Rectal smooth muscle tissue (tissue), 1 donor: ENCODE data around the gene ZCCHC7.

Source experiments
- H3K27ac ChIP-seq: one replicate; pipeline ENCODE4 v1.7.0; 2013; ENCODE audit warnings: low read depth, low read length, inconsistent platforms
- H3K27me3 ChIP-seq: one replicate; pipeline ENCODE4 v1.7.0; 2013; ENCODE audit warnings: low read length; ENCODE audit not compliant: control insufficient read depth, insufficient read depth
- H3K36me3 ChIP-seq: one replicate; pipeline ENCODE4 v1.7.0; 2013; ENCODE audit warnings: low read length; ENCODE audit not compliant: control insufficient read depth, insufficient read depth
- H3K4me1 ChIP-seq: one replicate; pipeline ENCODE4 v1.7.0; 2013; ENCODE audit warnings: low read length; ENCODE audit not compliant: control insufficient read depth, insufficient read depth
- H3K4me3 ChIP-seq: one replicate; pipeline ENCODE4 v1.7.0; 2013; ENCODE audit warnings: low read length
- H3K9ac ChIP-seq: one replicate; pipeline ENCODE4 v1.7.0; 2013; ENCODE audit warnings: low read length

ZCCHC7 gene

DNA sequence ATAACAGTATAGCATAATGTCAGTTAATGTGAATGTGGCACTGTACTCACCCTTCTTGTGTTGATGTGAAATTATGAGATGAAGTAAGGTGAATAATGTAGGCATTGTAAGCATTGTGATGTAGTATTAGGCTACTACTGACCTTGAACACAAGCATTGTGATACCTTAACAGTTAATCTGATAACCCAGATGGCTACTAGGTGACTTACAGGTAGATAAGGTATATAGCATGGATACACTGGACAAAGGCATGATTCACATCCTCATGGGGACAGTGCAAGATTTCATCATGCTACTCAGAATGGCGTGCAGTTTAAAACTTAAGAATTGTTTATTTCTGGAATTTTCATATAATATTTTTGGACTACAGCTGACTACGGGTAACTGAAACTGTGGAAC lies 134.8 kb downstream of the ZCCHC7 start:
- no peak overlapping the region for H3K9ac ChIP-seq
- no peak overlapping the region for H3K4me3 ChIP-seq
- no peaks in the 10 kb centered on the region for H3K36me3 ChIP-seq
- H3K4me1 ChIP-seq: no peaks in the 10 kb centered on the region
- H3K27me3 ChIP-seq: no peaks in the 10 kb centered on the region
- no peak overlapping the region for H3K27ac ChIP-seq

DNA sequence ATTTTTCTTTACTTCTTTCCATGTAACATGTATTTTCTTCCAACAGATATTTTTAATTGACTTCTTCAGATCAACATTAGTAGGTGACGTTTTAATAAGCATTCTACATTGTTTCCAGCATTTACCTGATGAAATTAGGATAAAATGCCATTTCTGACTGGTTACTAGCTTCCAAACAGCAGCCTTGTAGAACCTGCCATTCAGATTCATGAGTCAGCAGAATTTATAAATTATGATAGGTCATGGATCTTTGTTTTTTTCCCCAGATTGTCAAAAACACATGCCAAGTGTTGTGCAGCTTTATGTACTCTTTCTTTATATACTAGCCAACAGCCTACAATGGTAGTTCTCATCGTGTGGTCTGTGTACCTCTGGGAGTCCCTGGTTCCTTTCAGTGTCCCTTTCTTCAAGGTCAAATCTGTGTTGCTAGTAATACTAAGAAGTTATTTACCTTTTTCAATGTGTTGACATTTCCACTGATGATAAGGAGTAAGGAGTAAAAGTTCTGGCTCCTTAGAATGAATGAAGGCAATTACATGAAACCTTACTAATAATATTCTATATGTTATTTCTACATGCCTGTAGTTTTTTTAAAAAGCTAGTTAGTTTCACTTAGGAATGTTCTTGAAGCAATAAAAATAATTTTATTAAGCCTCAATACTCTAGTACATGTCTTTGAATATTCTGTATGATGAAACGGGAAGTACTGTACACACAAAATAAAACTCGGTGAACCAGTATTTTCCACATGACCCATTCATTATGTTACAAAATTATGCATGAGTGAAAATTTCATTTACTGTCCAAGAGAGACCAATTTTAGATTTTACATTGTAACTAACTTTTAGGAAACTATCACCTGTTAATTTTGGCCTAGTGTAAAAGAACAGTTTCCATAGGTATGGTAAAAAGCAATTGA lies 135.8 kb downstream of the ZCCHC7 start:
- Histone ChIP-seq H3K36me3 (no peaks in the 10 kb centered on the region), H3K27me3 (no peaks in the 10 kb centered on the region), H3K9ac (no peak overlapping the region), H3K4me3 (no peak overlapping the region), H3K27ac (no peak overlapping the region), H3K4me1 (no peaks in the 10 kb centered on the region)

- no peaks in the 10 kb centered on the region for H3K27me3 ChIP-seq
- no peak overlapping the region for H3K9ac ChIP-seq
- H3K36me3 ChIP-seq: no peaks in the 10 kb centered on the region
- H3K27ac ChIP-seq: no peak overlapping the region
- H3K4me1 ChIP-seq: no peaks in the 10 kb centered on the region
- no peak overlapping the region for H3K4me3 ChIP-seq
These were observed 139.6 kb downstream of the ZCCHC7 start for GRCh38 chr9:37259951-37260350.

DNA sequence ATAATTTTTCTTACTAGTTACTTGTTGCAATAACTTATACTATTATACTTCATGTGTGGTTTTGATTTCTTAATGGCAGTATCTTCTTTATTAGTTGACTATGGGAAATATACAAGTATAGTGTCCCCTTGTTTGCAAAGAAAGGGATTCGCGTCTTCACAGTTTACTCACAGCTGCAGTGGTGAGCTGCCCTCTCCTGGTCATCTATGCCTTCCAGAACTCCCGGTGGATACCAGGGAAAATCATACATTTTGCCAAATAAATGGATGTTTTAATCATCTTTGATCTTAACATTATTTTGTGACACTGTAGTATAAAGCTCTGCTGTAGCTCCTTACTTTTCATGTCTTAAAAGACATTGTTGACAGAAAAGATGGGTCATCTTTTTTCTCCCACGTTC lies 142.0 kb downstream of the ZCCHC7 start:
- H3K9ac ChIP-seq: no peak overlapping the region
- no peak overlapping the region for H3K27ac ChIP-seq
- no peak overlapping the region for H3K4me3 ChIP-seq
- H3K27me3 ChIP-seq: no peaks in the 10 kb centered on the region
- H3K4me1 ChIP-seq: no peaks in the 10 kb centered on the region
- H3K36me3 ChIP-seq: no peaks in the 10 kb centered on the region

- H3K36me3 ChIP-seq: no peaks in the 10 kb centered on the region
- no peak overlapping the region for H3K9ac ChIP-seq
- H3K27ac ChIP-seq: no peak overlapping the region
- no peak overlapping the region for H3K4me3 ChIP-seq
- H3K4me1 ChIP-seq: no peaks in the 10 kb centered on the region
- H3K27me3 ChIP-seq: no peaks in the 10 kb centered on the region
These were observed 144.2 kb downstream of the ZCCHC7 start for GRCh38 chr9:37264539-37264938.

- Histone ChIP-seq H3K9ac (no peak overlapping the region), H3K36me3 (no peaks in the 10 kb centered on the region), H3K4me3 (no peak overlapping the region), H3K27me3 (no peaks in the 10 kb centered on the region), H3K4me1 (no peaks in the 10 kb centered on the region), H3K27ac (no peak overlapping the region)
These were observed 146.3 kb downstream of the ZCCHC7 start for GRCh38 chr9:37266630-37267029.

GRCh38 chr9:37269221-37269620 lies 148.8 kb downstream of the ZCCHC7 start:
- H3K4me3 ChIP-seq: no peak overlapping the region
- H3K27me3 ChIP-seq: no peaks in the 10 kb centered on the region
- H3K4me1 ChIP-seq: no peaks in the 10 kb centered on the region
- H3K36me3 ChIP-seq: no peaks in the 10 kb centered on the region
- no peak overlapping the region for H3K9ac ChIP-seq
- H3K27ac ChIP-seq: no peak overlapping the region

- Histone ChIP-seq H3K36me3 (no peaks in the 10 kb centered on the region), H3K9ac (no peak overlapping the region), H3K27ac (no peak overlapping the region), H3K4me1 (no peaks in the 10 kb centered on the region), H3K4me3 (no peak overlapping the region), H3K27me3 (no peaks in the 10 kb centered on the region)
These were observed 151.3 kb downstream of the ZCCHC7 start for GRCh38 chr9:37271679-37272078.

DNA sequence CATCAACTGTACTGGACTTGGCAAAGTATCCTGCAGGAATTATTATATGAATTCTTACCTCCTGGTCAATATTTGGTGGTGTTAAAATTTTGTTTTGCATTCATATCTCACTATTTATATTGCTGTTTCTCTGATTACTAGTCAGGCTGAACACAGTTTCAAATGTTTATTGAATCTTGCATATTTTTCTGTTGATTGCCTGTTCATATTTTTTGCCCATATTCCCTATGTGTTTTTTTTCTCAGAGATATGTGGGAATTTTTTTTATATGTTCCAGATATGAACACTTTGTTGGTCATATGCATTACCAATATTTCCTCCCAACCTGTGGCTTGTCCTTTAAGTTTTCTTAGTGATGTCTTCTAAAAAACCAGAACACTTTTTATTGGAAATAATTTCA lies 153.2 kb downstream of the ZCCHC7 start:
- H3K36me3 ChIP-seq: no peaks in the 10 kb centered on the region

DNA sequence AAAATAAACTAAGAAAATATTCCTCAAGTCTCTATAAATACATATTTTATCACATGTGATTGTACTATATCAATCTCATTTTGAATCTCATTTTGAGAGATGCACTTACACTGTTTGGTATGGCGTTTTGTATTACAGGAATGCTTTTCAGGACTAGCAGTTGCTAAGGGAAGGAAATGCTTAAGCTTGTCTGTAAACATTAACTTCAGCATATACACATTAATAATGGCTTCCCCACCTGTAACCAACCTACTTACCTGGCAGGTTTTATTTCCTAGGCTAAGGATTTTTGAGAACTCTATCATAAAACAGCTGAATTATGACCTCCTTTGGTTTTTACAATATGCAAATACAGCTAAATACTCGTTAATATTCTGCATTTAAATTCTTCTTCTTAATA lies 161.2 kb downstream of the ZCCHC7 start:
- Histone ChIP-seq H3K9ac (no peak overlapping the region), H3K27ac (no peak overlapping the region), H3K27me3 (no peaks in the 10 kb centered on the region), H3K4me1 (no peaks in the 10 kb centered on the region), H3K4me3 (no peak overlapping the region), H3K36me3 (no peaks in the 10 kb centered on the region)

More for the DNA sequence above, 153.2 kb downstream of the ZCCHC7 start:
- no peak overlapping the region for H3K27ac ChIP-seq
- no peak overlapping the region for H3K9ac ChIP-seq
- no peak overlapping the region for H3K4me3 ChIP-seq
- no peaks in the 10 kb centered on the region for H3K27me3 ChIP-seq
- no peaks in the 10 kb centered on the region for H3K4me1 ChIP-seq

DNA sequence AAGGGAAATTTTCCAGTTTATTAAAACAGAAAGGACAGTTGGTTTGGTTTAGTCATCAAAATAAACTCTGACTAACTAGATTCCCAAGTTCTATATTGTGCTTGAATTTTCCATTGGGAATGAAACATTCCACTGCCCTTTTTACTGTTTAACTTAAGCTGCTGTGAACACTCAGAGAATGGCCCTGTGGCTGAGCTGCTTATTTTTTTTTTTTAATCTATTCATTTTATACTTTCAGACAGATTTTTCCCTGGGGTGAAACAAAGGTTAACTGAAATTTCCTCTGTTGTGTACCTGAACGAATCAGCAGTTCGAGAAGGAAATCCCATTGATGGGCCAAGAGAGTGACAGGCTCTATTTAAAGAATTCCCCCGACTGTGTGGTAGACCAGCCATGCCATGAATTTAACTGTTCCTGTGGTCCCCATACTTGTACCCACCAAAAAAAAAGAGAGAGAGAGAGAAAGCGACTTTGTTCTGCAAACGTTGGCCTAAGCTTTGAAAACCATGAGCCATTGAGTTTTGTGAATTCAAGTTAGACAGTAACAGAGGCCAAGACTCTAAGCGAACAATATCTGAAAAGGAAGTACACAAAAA lies 163.5 kb downstream of the ZCCHC7 start:
- Histone ChIP-seq H3K27me3 (no peaks in the 10 kb centered on the region), H3K27ac (no peak overlapping the region), H3K36me3 (no peaks in the 10 kb centered on the region), H3K4me1 (no peaks in the 10 kb centered on the region), H3K9ac (no peak overlapping the region), H3K4me3 (no peak overlapping the region)

GRCh38 chr9:37284636-37285035 lies 164.3 kb downstream of the ZCCHC7 start:
- no peak overlapping the region for H3K27ac ChIP-seq
- no peak overlapping the region for H3K9ac ChIP-seq
- H3K36me3 ChIP-seq: no peaks in the 10 kb centered on the region

More at GRCh38 chr9:37284636-37285035, 164.3 kb downstream of the ZCCHC7 start:
- H3K4me1 ChIP-seq: no peaks in the 10 kb centered on the region
- no peak overlapping the region for H3K4me3 ChIP-seq
- no peaks in the 10 kb centered on the region for H3K27me3 ChIP-seq
